Measurements from ENCODE around the gene SH2B3.

- no peak for TF ChIP-seq GATA2 (IDR thresholded peaks at IDR 0.05; ENCODE audit: low read depth, low read length)
- no peak for TF ChIP-seq GATA3 (IDR thresholded peaks at IDR 0.05; ENCODE audit: low read depth, low read length)
Observed at GRCh38 chr12:111410431-111411184, 4.9 kb downstream of the SH2B3 start.
